ENCODE data around the gene ANTXR1.

- TF ChIP-seq CTCF (IDR thresholded peaks at IDR 0.05; ENCODE audit: low read depth, low read length) (no peak), EZH2phosphoT487 (IDR thresholded peaks at IDR 0.05; ENCODE audit: low read depth) (no peak)
Observed at GRCh38 chr2:69095305-69095704, 82.3 kb downstream of the ANTXR1 start.
